HepG2 (cell line): ENCODE results near the gene ZNF541. TPM values are rescaled to one million over a fixed set of nuclear protein-coding genes. Genes with fewer than 3 reads are reported as not detected.

Source experiments
- ERF ChIP-seq: IDR thresholded peaks from 2 replicates; pipeline ENCODE4 v1.6.1; 2018; ENCODE audit warnings: missing biosample characterization, missing genetic modification reagents
- ESRRA ChIP-seq: sonication (generic); formaldehyde crosslinking; IDR thresholded peaks from 2 replicates; pipeline ENCODE4 v1.5.1; 2020; ENCODE audit warnings: mild to moderate bottlenecking, low read depth, missing genetic modification reagents
- FOXO1 ChIP-seq: sonication (generic); formaldehyde crosslinking; IDR thresholded peaks from 2 replicates; pipeline ENCODE4 v1.4.0; 2020; ENCODE audit warnings: missing genetic modification reagents
- KLF15 ChIP-seq: sonication (generic); formaldehyde crosslinking; IDR thresholded peaks from 2 replicates; pipeline ENCODE4 v1.8.1; 2023; ENCODE audit warnings: borderline replicate concordance, mild to moderate bottlenecking, inconsistent platforms, missing genetic modification reagents, mixed read lengths
- MXD4 ChIP-seq: IDR thresholded peaks from 2 replicates; pipeline ENCODE4 v1.6.1; 2016; ENCODE audit warnings: mild to moderate bottlenecking, missing biosample characterization, missing genetic modification reagents
- NBN ChIP-seq: fragments of 450-650 bp; conservative IDR thresholded peaks from 2 replicates; pipeline ENCODE4 v1.6.1; 2017
- NR2F6 ChIP-seq, 2 experiments: IDR thresholded peaks; 2 replicates each; pipeline ENCODE4 v1.6.1; 2016; ENCODE audit warnings: antibody characterized with exemption in 1 of 2, mild to moderate bottlenecking in 1 of 2
- PRMT3 ChIP-seq: sonication (generic); formaldehyde crosslinking; IDR thresholded peaks from 2 replicates; pipeline ENCODE4 v1.8.1; 2022; ENCODE audit warnings: low read depth, mild to moderate bottlenecking, moderate library complexity, missing genetic modification reagents, borderline replicate concordance
- RFX1 ChIP-seq: fragments of 450-650 bp; IDR thresholded peaks from 2 replicates; pipeline ENCODE4 v1.6.1; 2017
- SATB2 ChIP-seq: sonication (generic); formaldehyde crosslinking; IDR thresholded peaks from 2 replicates; pipeline ENCODE4 v1.5.0; 2020; ENCODE audit warnings: missing genetic modification reagents
- SETDB1 ChIP-seq: sonication (generic); formaldehyde crosslinking; IDR thresholded peaks from 2 replicates; pipeline ENCODE4 v1.5.1; 2020; ENCODE audit warnings: missing genetic modification reagents, mild to moderate bottlenecking, borderline replicate concordance
- SMAD3 ChIP-seq: sonication (generic); formaldehyde crosslinking; IDR thresholded peaks from 2 replicates; pipeline ENCODE4 v1.4.0; 2020; ENCODE audit warnings: missing genetic modification reagents
- SP2 ChIP-seq: sonication (generic); formaldehyde crosslinking; IDR thresholded peaks from 2 replicates; pipeline ENCODE4 v1.5.1; 2020; ENCODE audit warnings: mild to moderate bottlenecking, missing genetic modification reagents
- TBP ChIP-seq: sonication (generic); formaldehyde crosslinking; IDR thresholded peaks from 2 replicates; pipeline ENCODE4 v1.5.0; 2020; ENCODE audit warnings: missing genetic modification reagents
- TRAFD1 ChIP-seq: sonication (generic); formaldehyde crosslinking; IDR thresholded peaks from 2 replicates; pipeline ENCODE4 v1.5.1; 2020; ENCODE audit warnings: missing genetic modification reagents, mild to moderate bottlenecking, borderline replicate concordance
- ZBTB37 ChIP-seq: sonication (generic); formaldehyde crosslinking; IDR thresholded peaks from 2 replicates; pipeline ENCODE4 v1.4.0; 2020; ENCODE audit warnings: mild to moderate bottlenecking, missing genetic modification reagents
- ZBTB46 ChIP-seq: sonication (generic); formaldehyde crosslinking; IDR thresholded peaks from 2 replicates; pipeline ENCODE4 v1.4.0; 2020; ENCODE audit warnings: mild to moderate bottlenecking, missing genetic modification reagents, borderline replicate concordance
- ZFP62 ChIP-seq: sonication (generic); formaldehyde crosslinking; IDR thresholded peaks from 2 replicates; pipeline ENCODE4 v1.4.0; 2020; ENCODE audit warnings: missing genetic modification reagents
- ZMYM2 ChIP-seq: sonication (generic); formaldehyde crosslinking; IDR thresholded peaks from 2 replicates; pipeline ENCODE4 v1.8.0; 2022; ENCODE audit warnings: mild to moderate bottlenecking, missing genetic modification reagents
- ZNF30 ChIP-seq: sonication (generic); formaldehyde crosslinking; IDR thresholded peaks from 2 replicates; pipeline ENCODE4 v1.5.0; 2020; ENCODE audit warnings: mild to moderate bottlenecking, missing genetic modification reagents
- ZNF567 ChIP-seq: sonication (generic); formaldehyde crosslinking; IDR thresholded peaks from 2 replicates; pipeline ENCODE4 v1.8.1; 2023; ENCODE audit warnings: mild to moderate bottlenecking, missing genetic modification reagents, borderline replicate concordance
- ZNF703 ChIP-seq: sonication (generic); formaldehyde crosslinking; IDR thresholded peaks from 2 replicates; pipeline ENCODE4 v1.5.1; 2020; ENCODE audit warnings: missing genetic modification reagents, mild to moderate bottlenecking, moderate library complexity, borderline replicate concordance
- ZNF770 ChIP-seq: sonication (generic); formaldehyde crosslinking; IDR thresholded peaks from 2 replicates; pipeline ENCODE4 v1.5.0; 2020; ENCODE audit warnings: mild to moderate bottlenecking, missing genetic modification reagents
- ZSCAN29 ChIP-seq: sonication (generic); formaldehyde crosslinking; conservative IDR thresholded peaks from 2 replicates; pipeline ENCODE4 v1.4.0; 2020; ENCODE audit warnings: mild to moderate bottlenecking, missing genetic modification reagents
- polyA plus RNA-seq, 8 experiments: library from polyadenylated mRNA; depleted of rRNA in 3 of 8; stranded (reverse) in 7 of 8; unstranded in 1 of 8; fragments of >200 nt; fragmentation: Illumina TruSeq in 4 of 8; extraction: Trizol in 4 of 8; gene quantifications; 2 replicates each; pipeline versions ENCODE4 v1.2.1 to v1.2.3, GENCODE V29; 2011 to 2016; ENCODE audit warnings: low read depth in 4 of 8, missing spikeins in 1 of 8, mixed read lengths in 1 of 8; ENCODE audit not compliant: insufficient read depth in 1 of 8
- total RNA-seq, 5 experiments: library from RNA; depleted of rRNA; stranded (reverse); fragments of >200 nt; fragmentation: Illumina TruSeq; extraction: Trizol; gene quantifications; 2 replicates each; pipeline ENCODE4 v1.2.3, GENCODE V29; 2016; ENCODE audit warnings: low read depth in 1 of 5

The ZNF541 gene
- total and polyA plus RNA-seq, 2 of the 13 experiments (the other 11 are each of a cell fraction or from before 2014, with no cell fraction given), result 0.03 to 0.04 TPM

GRCh38 chr19:47601180-47601904, 28.4 kb upstream of the ZNF541 start (continued):
- TF ChIP-seq SMAD3 (no peak), ZSCAN29 (CRISPR knock-in tag) (no peak), NR2F6 (IDR thresholded peaks at IDR 0.05) (no peak), NR2F6 (CRISPR knock-in tag; IDR thresholded peaks at IDR 0.05) (0 out of 2 replicates have a peak, but pooled peaks have one; percentile 10), TRAFD1 (CRISPR knock-in tag) (no peak), TBP (CRISPR knock-in tag) (no peak), NBN (no peak), SETDB1 (CRISPR knock-in tag) (no peak), ZNF770 (peak; percentile 69), SP2 (no peak), ZFP62 (CRISPR knock-in tag) (no peak), ZNF30 (no peak), FOXO1 (no peak), ZBTB37 (CRISPR knock-in tag) (no peak), ERF (CRISPR knock-in tag) (no peak), SATB2 (CRISPR knock-in tag) (no peak), PRMT3 (CRISPR knock-in tag) (peak; percentile 17; the same call in 1 of the 2 replicates), RFX1 (no peak), ZBTB46 (CRISPR knock-in tag) (no peak), ZNF567 (CRISPR knock-in tag) (no peak), ESRRA (CRISPR knock-in tag) (peak; percentile 73; the same call in 1 of the 2 replicates), ZNF703 (CRISPR knock-in tag) (no peak), MXD4 (CRISPR knock-in tag) (no peak), KLF15 (CRISPR knock-in tag) (no peak), ZMYM2 (CRISPR knock-in tag) (peak; percentile 80)
